ENCODE results near the gene HNF1A. TPM values are rescaled to one million over a fixed set of nuclear protein-coding genes. Genes with fewer than 3 reads are reported as not detected.

Gene HNF1A
- total RNA-seq, 4 donors from 2014 or later = 11.8 TPM; not detected in 3

- Histone ChIP-seq H3K9me3 (no peaks in the 10 kb centered on the region), H3K4me1 (no peaks in the 10 kb centered on the region), H3K4me3 (no peak overlapping the region), H3K36me3 (no peaks in the 10 kb centered on the region), H3K27me3 (no peaks in the 10 kb centered on the region), H3K27ac (no peak overlapping the region)
- intact Hi-C loops (cut with DNase I; ENCODE audit: low total_unique reads) = no loop called here
- no peak for DNase-seq
- no peak for TF ChIP-seq POLR2A (IDR thresholded peaks at IDR 0.05)
- TF ChIP-seq, protein P1, sequence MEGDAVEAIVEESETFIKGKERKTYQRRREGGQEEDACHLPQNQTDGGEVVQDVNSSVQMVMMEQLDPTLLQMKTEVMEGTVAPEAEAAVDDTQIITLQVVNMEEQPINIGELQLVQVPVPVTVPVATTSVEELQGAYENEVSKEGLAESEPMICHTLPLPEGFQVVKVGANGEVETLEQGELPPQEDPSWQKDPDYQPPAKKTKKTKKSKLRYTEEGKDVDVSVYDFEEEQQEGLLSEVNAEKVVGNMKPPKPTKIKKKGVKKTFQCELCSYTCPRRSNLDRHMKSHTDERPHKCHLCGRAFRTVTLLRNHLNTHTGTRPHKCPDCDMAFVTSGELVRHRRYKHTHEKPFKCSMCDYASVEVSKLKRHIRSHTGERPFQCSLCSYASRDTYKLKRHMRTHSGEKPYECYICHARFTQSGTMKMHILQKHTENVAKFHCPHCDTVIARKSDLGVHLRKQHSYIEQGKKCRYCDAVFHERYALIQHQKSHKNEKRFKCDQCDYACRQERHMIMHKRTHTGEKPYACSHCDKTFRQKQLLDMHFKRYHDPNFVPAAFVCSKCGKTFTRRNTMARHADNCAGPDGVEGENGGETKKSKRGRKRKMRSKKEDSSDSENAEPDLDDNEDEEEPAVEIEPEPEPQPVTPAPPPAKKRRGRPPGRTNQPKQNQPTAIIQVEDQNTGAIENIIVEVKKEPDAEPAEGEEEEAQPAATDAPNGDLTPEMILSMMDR (IDR thresholded peaks at IDR 0.05) = no peak
Measured at GRCh38 chr12:120932956-120933526, 45.3 kb upstream of the HNF1A start.

DNA sequence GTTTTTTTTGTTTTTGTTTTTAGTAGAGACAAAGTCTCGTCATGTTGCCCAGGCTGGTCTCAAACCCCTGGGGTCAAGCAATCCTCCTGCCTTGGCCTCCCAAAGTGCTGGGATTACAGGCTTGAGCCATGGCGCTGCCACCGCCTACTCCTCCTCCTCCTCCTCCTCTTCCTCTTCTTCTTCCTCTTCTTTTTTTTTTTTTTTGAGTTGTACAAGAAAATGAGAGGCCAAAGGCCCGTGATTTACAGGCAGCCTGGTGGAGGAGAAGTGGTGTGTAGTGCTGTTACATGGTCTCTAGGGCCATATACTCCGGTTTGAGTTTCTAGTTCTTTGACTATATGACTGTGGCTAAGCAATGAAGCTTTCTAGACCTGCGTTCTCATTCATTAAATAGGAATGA lies 44.6 kb upstream of the HNF1A start:
- Histone ChIP-seq H3K9me3 (no peaks in the 10 kb centered on the region), H3K27me3 (no peaks in the 10 kb centered on the region), H3K4me3 (no peak overlapping the region), H3K36me3 (no peaks in the 10 kb centered on the region), H3K27ac (no peak overlapping the region), H3K4me1 (no peaks in the 10 kb centered on the region)
- no peak for DNase-seq
- TF ChIP-seq, protein P1 (IDR thresholded peaks at IDR 0.05) = no peak
- no peak for TF ChIP-seq POLR2A (IDR thresholded peaks at IDR 0.05)
- intact Hi-C loops (cut with DNase I; ENCODE audit: low total_unique reads) = no loop called here

DNA sequence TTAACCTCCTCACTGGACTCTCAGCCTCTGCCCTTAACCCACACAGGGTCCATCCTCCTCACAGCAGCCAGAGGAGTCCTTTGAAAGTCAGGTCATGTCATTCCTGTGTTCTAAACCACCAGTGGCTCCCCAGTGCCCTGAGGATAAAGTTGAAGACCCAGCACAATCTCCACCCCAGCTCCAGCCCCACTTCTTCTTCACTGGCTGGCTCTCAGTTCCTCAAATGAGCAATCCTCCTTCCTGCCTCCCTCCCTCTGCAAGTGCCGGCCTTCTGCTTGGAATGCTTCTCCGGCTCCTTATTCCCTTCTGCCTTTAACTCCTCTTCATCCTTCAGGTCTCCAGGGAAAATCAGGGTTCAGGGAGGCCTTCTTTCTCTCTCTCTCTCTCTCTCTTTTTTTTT lies 42.1 kb upstream of the HNF1A start:
- intact Hi-C loops (cut with DNase I; ENCODE audit: low total_unique reads) = no loop called here
- Histone ChIP-seq H3K36me3 (no peaks in the 10 kb centered on the region), H3K27me3 (no peaks in the 10 kb centered on the region), H3K4me3 (no peak overlapping the region), H3K9me3 (no peaks in the 10 kb centered on the region), H3K27ac (no peak overlapping the region), H3K4me1 (no peaks in the 10 kb centered on the region)
- TF ChIP-seq POLR2A (IDR thresholded peaks at IDR 0.05) = no peak
- TF ChIP-seq, protein P1 (IDR thresholded peaks at IDR 0.05) = no peak
- DNase-seq = no peak

- H3K4me3 ChIP-seq = no peak overlapping the region
- intact Hi-C loops (cut with DNase I; ENCODE audit: low total_unique reads) = no loop called here
- H3K27ac ChIP-seq = no peak overlapping the region
- DNase-seq = no peak
- TF ChIP-seq, protein P1 (IDR thresholded peaks at IDR 0.05) = no peak
- TF ChIP-seq POLR2A (IDR thresholded peaks at IDR 0.05) = no peak
- H3K9me3 ChIP-seq = no peaks in the 10 kb centered on the region
- no peaks in the 10 kb centered on the region for H3K4me1 ChIP-seq
- no peaks in the 10 kb centered on the region for H3K27me3 ChIP-seq
- H3K36me3 ChIP-seq = no peaks in the 10 kb centered on the region
Measured at GRCh38 chr12:120938496-120938895, 39.8 kb upstream of the HNF1A start.

DNA sequence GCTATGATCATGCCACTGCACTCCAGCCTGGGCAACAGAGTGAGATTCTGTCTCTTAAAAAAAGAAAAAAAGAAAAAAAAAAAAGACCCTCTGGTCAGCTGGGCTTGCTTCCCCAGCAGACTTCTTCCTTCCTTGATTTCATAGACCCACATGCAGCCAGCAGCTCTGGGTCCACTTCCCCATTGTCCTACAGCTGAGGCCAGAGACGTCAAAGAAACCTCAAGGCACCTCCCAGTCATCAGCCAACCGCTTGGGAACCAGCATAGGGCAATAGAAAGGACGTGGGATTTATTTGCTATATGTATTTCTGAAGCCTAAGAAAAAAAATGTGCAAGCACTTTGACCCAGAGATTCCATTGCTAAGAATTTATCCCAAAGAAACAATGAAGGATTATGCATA lies 38.8 kb upstream of the HNF1A start:
- Histone ChIP-seq H3K9me3 (no peaks in the 10 kb centered on the region), H3K27ac (no peak overlapping the region), H3K36me3 (no peaks in the 10 kb centered on the region), H3K4me1 (no peaks in the 10 kb centered on the region), H3K27me3 (no peaks in the 10 kb centered on the region), H3K4me3 (no peak overlapping the region)
- TF ChIP-seq, protein P1 (IDR thresholded peaks at IDR 0.05) = no peak
- TF ChIP-seq POLR2A (IDR thresholded peaks at IDR 0.05) = no peak
- DNase-seq = no peak
- intact Hi-C loops (cut with DNase I; ENCODE audit: low total_unique reads) = no loop called here

Data from uterus (tissue), 4 donors.